WTC11 (cell line): Measurements from ENCODE around the gene PTBP2.

Experiments used
- ATF2 ChIP-seq: sonication (generic); formaldehyde crosslinking; IDR thresholded peaks from 2 replicates; pipeline ENCODE4 v1.8.1; 2022; ENCODE audit warnings: low read depth, missing genetic modification reagents, borderline replicate concordance
- CTCF ChIP-seq: fragments of 200-600 bp; IDR thresholded peaks from 2 replicates; pipeline ENCODE4 v1.8.0; 2022; ENCODE audit warnings: antibody characterized with exemption
- MAX ChIP-seq: sonication (generic); formaldehyde crosslinking; IDR thresholded peaks from 2 replicates; pipeline ENCODE4 v1.8.0; 2022; ENCODE audit warnings: mild to moderate bottlenecking, missing genetic modification reagents
- SMAD4 ChIP-seq: sonication (generic); formaldehyde crosslinking; IDR thresholded peaks from 2 replicates; pipeline ENCODE4 v1.8.0; 2022; ENCODE audit warnings: mild to moderate bottlenecking, missing genetic modification reagents
- ZNF532 ChIP-seq: fragments of 250-450 bp; sonication (Bioruptor Pico); IDR thresholded peaks from 2 replicates; pipeline ENCODE4 v1.9.0; 2021; ENCODE audit warnings: mild to moderate bottlenecking, borderline replicate concordance

- no peak for TF ChIP-seq ATF2 (CRISPR knock-in tag)
- no peak for TF ChIP-seq CTCF
- no peak for TF ChIP-seq MAX (CRISPR knock-in tag)
- TF ChIP-seq SMAD4 (CRISPR knock-in tag): no peak
- TF ChIP-seq ZNF532 (CRISPR knock-in tag): no peak
Observed at GRCh38 chr1:96727860-96728259, 6.3 kb downstream of the PTBP2 start.
